Karpas-422 (cell line): ENCODE measurements around the gene SLC16A5. TPM values are rescaled to one million over a fixed set of nuclear protein-coding genes. Genes with fewer than 3 reads are reported as not detected.
"Not testable (repeated sequence)": the region's sequence is repeated elsewhere in the genome, so short reads cannot be mapped to it uniquely, and the experiment has no call there.

Experiments
- DNase-seq: peaks from one replicate; pipeline ENCODE4 v3.0.0-alpha.2; 2015
- H2AFZ ChIP-seq: fragments of 200-600 bp; sonication (generic); 2 replicates; pipeline ENCODE4 v1.6.1; 2014; ENCODE audit warnings: antibody characterized with exemption, low read length, mixed read lengths
- H3K27ac ChIP-seq: fragments of 200-600 bp; sonication (generic); 2 replicates; pipeline ENCODE4 v1.5.1; 2014; ENCODE audit warnings: mild to moderate bottlenecking, low read length, moderate library complexity
- H3K27me3 ChIP-seq: fragments of 200-600 bp; sonication (generic); 2 replicates; pipeline ENCODE4 v1.6.1; 2014; ENCODE audit warnings: low read length, mixed read lengths
- H3K36me3 ChIP-seq: fragments of 200-600 bp; sonication (generic); 2 replicates; pipeline ENCODE4 v1.6.1; 2014; ENCODE audit warnings: low read length, mixed read lengths; ENCODE audit not compliant: insufficient read depth
- H3K4me1 ChIP-seq: fragments of 200-600 bp; sonication (generic); 2 replicates; pipeline ENCODE4 v1.6.1; 2014; ENCODE audit warnings: mild to moderate bottlenecking, low read length, mixed read lengths
- H3K4me2 ChIP-seq: fragments of 200-600 bp; sonication (generic); 2 replicates; pipeline ENCODE4 v1.6.1; 2014; ENCODE audit warnings: low read length, low read depth, mild to moderate bottlenecking; ENCODE audit not compliant: poor library complexity, severe bottlenecking
- H3K4me3 ChIP-seq: fragments of 200-600 bp; sonication (generic); 2 replicates; pipeline ENCODE4 v1.5.1; 2014; ENCODE audit warnings: mild to moderate bottlenecking, antibody characterized with exemption, low read length, mixed read lengths
- H3K79me2 ChIP-seq: fragments of 200-600 bp; sonication (generic); 2 replicates; pipeline ENCODE4 v1.6.1; 2014; ENCODE audit warnings: mild to moderate bottlenecking, low read length, mixed read lengths
- H3K9ac ChIP-seq: fragments of 200-600 bp; sonication (generic); 2 replicates; pipeline ENCODE4 v1.6.0; 2014; ENCODE audit warnings: low read length
- H3K9me2 ChIP-seq: fragments of 200-600 bp; sonication (generic), shearing (Covaris generic); replicated peaks from 2 replicates; pipeline ENCODE4 v1.6.0; 2014; ENCODE audit warnings: mild to moderate bottlenecking, low read length, moderate library complexity; ENCODE audit not compliant: insufficient read depth
- H3K9me3 ChIP-seq: fragments of 300-700, 200-600 bp; sonication (generic); 2 replicates; pipeline ENCODE4 v1.6.1; 2014; ENCODE audit warnings: low read length, mixed read lengths
- H4K20me1 ChIP-seq: fragments of 200-600 bp; sonication (generic); 2 replicates; pipeline ENCODE4 v1.6.1; 2014; ENCODE audit warnings: mild to moderate bottlenecking, antibody characterized with exemption, low read length, low read depth; ENCODE audit not compliant: insufficient read depth
- total RNA-seq: library from RNA; depleted of rRNA; stranded (reverse); fragments of >200 nt; shearing (Covaris generic); gene quantifications from 2 replicates; pipeline ENCODE4 v1.2.3, GENCODE V29; 2014; ENCODE audit warnings: low replicate concordance

The SLC16A5 gene
- total RNA-seq, 1 experiment from 2014 or later = not detected

GRCh38 chr17:75133607-75134347 is 46.0 kb downstream of the SLC16A5 start:
- Histone ChIP-seq H4K20me1 (peaks cover 11% of the 10 kb centered on the region; the same call in 1 of the 2 replicates), H3K4me1 (peaks cover 26% of the 10 kb centered on the region), H3K79me2 (peaks cover 24% of the 10 kb centered on the region), H3K36me3 (peaks cover 13% of the 10 kb centered on the region)
- not testable (repeated sequence) for H3K9ac ChIP-seq, H2AFZ ChIP-seq, H3K9me2 ChIP-seq, H3K4me3 ChIP-seq, H3K9me3 ChIP-seq, H3K27ac ChIP-seq, DNase-seq, H3K4me2 ChIP-seq, H3K27me3 ChIP-seq

GRCh38 chr17:75135452-75135851 is 47.7 kb downstream of the SLC16A5 start:
- H3K79me2 ChIP-seq = peaks cover 11% of the 10 kb centered on the region
- no peaks in the 10 kb centered on the region for H3K27me3 ChIP-seq
- H3K9ac ChIP-seq = no peak overlapping the region
- H3K9me2 ChIP-seq = no peaks in the 10 kb centered on the region
- peaks cover 17% of the 10 kb centered on the region for H3K4me1 ChIP-seq
- H3K4me3 ChIP-seq = no peak overlapping the region
- peaks cover 14% of the 10 kb centered on the region; the same call in 1 of the 2 replicates for H3K36me3 ChIP-seq
- H3K4me2 ChIP-seq = no peak overlapping the region
- no peak overlapping the region for H3K27ac ChIP-seq
- H2AFZ ChIP-seq = no peak overlapping the region
- H4K20me1 ChIP-seq = peaks cover 7% of the 10 kb centered on the region; the same call in 1 of the 2 replicates
- no peak for DNase-seq
- H3K9me3 ChIP-seq = no peaks in the 10 kb centered on the region

- H3K27ac ChIP-seq = no peak overlapping the region
- no peak overlapping the region for H3K4me2 ChIP-seq
- peaks cover 2% of the 10 kb centered on the region; the same call in 1 of the 2 replicates for H4K20me1 ChIP-seq
- no peaks in the 10 kb centered on the region for H3K27me3 ChIP-seq
- DNase-seq = no peak
- H3K79me2 ChIP-seq = peaks cover 6% of the 10 kb centered on the region
- no peak overlapping the region for H2AFZ ChIP-seq
- no peaks in the 10 kb centered on the region for H3K9me3 ChIP-seq
- no peaks in the 10 kb centered on the region for H3K9me2 ChIP-seq
- no peak overlapping the region for H3K4me3 ChIP-seq
- no peak overlapping the region for H3K9ac ChIP-seq
- H3K36me3 ChIP-seq = peaks cover 14% of the 10 kb centered on the region; the same call in 1 of the 2 replicates
- H3K4me1 ChIP-seq = peaks cover 13% of the 10 kb centered on the region
Observed at GRCh38 chr17:75135946-75136345, 48.2 kb downstream of the SLC16A5 start.

GRCh38 chr17:75137762-75138161 is 50.0 kb downstream of the SLC16A5 start:
- peaks cover 22% of the 10 kb centered on the region; the same call in 1 of the 2 replicates for H3K36me3 ChIP-seq

GRCh38 chr17:75138519-75138918 is 50.8 kb downstream of the SLC16A5 start:
- Histone ChIP-seq H4K20me1 (no peaks in the 10 kb centered on the region), H3K4me3 (no peak overlapping the region)

More at GRCh38 chr17:75137762-75138161, 50.0 kb downstream of the SLC16A5 start:
- not testable (repeated sequence) for H3K4me2 ChIP-seq, H3K27ac ChIP-seq, H3K9me2 ChIP-seq, H2AFZ ChIP-seq, H3K27me3 ChIP-seq, H3K4me3 ChIP-seq, H3K79me2 ChIP-seq, DNase-seq, H3K9me3 ChIP-seq, H3K9ac ChIP-seq, H3K4me1 ChIP-seq, H4K20me1 ChIP-seq

GRCh38 chr17:75142236-75142971 is 54.6 kb downstream of the SLC16A5 start:
- no peak overlapping the region for H3K27ac ChIP-seq
- no peaks in the 10 kb centered on the region for H3K9me2 ChIP-seq
- H3K9ac ChIP-seq = no peak overlapping the region
- no peaks in the 10 kb centered on the region for H3K27me3 ChIP-seq
- H3K4me1 ChIP-seq = no peaks in the 10 kb centered on the region
- H3K36me3 ChIP-seq = peaks cover 55% of the 10 kb centered on the region
- no peaks in the 10 kb centered on the region for H4K20me1 ChIP-seq
- no peak overlapping the region for H3K4me2 ChIP-seq
- H3K79me2 ChIP-seq = peaks cover 16% of the 10 kb centered on the region; the same call in 1 of the 2 replicates
- no peak overlapping the region for H2AFZ ChIP-seq
- no peak for DNase-seq
- no peak overlapping the region for H3K4me3 ChIP-seq
- no peaks in the 10 kb centered on the region for H3K9me3 ChIP-seq

More at GRCh38 chr17:75138519-75138918, 50.8 kb downstream of the SLC16A5 start:
- no peak for DNase-seq
- Histone ChIP-seq H2AFZ (no peak overlapping the region), H3K9me3 (no peaks in the 10 kb centered on the region), H3K4me2 (no peak overlapping the region), H3K9me2 (no peaks in the 10 kb centered on the region), H3K9ac (no peak overlapping the region), H3K27me3 (no peaks in the 10 kb centered on the region), H3K36me3 (peaks cover 27% of the 10 kb centered on the region; the same call in 1 of the 2 replicates), H3K27ac (no peak overlapping the region), H3K79me2 (0 out of 2 replicates have a peak, but pooled peaks cover 4% of the 10 kb centered on the region), H3K4me1 (no peaks in the 10 kb centered on the region)

GRCh38 chr17:75144816-75145512 is 57.2 kb downstream of the SLC16A5 start:
- Histone ChIP-seq H3K27ac (no peak overlapping the region), H3K4me1 (no peaks in the 10 kb centered on the region), H3K79me2 (peaks cover 37% of the 10 kb centered on the region), H4K20me1 (peaks cover 5% of the 10 kb centered on the region; the same call in 1 of the 2 replicates), H3K4me3 (no peak overlapping the region), H3K4me2 (no peak overlapping the region), H3K9ac (no peak overlapping the region), H3K9me3 (no peaks in the 10 kb centered on the region), H3K27me3 (no peaks in the 10 kb centered on the region), H3K9me2 (no peaks in the 10 kb centered on the region), H2AFZ (no peak overlapping the region), H3K36me3 (peaks cover 56% of the 10 kb centered on the region)
- DNase-seq = no peak

GRCh38 chr17:75146592-75146991 is 58.8 kb downstream of the SLC16A5 start:
- H3K9me3 ChIP-seq = no peaks in the 10 kb centered on the region
- H3K4me3 ChIP-seq = no peak overlapping the region
- DNase-seq = no peak
- H3K9ac ChIP-seq = no peak overlapping the region
- H3K27ac ChIP-seq = no peak overlapping the region
- H3K4me1 ChIP-seq = no peaks in the 10 kb centered on the region
- peaks cover 8% of the 10 kb centered on the region; the same call in 1 of the 2 replicates for H4K20me1 ChIP-seq
- no peak overlapping the region for H2AFZ ChIP-seq
- H3K79me2 ChIP-seq = peaks cover 53% of the 10 kb centered on the region
- H3K36me3 ChIP-seq = peaks cover 56% of the 10 kb centered on the region
- no peaks in the 10 kb centered on the region for H3K9me2 ChIP-seq
- no peak overlapping the region for H3K4me2 ChIP-seq
- no peaks in the 10 kb centered on the region for H3K27me3 ChIP-seq
